ENCODE results near the gene C10orf71.

The C10orf71 gene

GRCh38 chr10:49296836-49297235 is 2.1 kb upstream of the C10orf71 start:
- DNase-seq: no peak

- no peak for DNase-seq
Observed at GRCh38 chr10:49297818-49298670, 926 bp upstream of the C10orf71 start.

GRCh38 chr10:49298671-49298982 is 343 bp upstream of the C10orf71 start:
- no peak for DNase-seq

GRCh38 chr10:49299816-49300139 is 808 bp downstream of the C10orf71 start:
- no peak for DNase-seq

GRCh38 chr10:49300140-49300974 is 1.4 kb downstream of the C10orf71 start:
- DNase-seq: no peak

- no peak for DNase-seq
Observed at GRCh38 chr10:49301302-49301701, 2.3 kb downstream of the C10orf71 start.

- no peak for DNase-seq
Observed at GRCh38 chr10:49302088-49302487, 3.1 kb downstream of the C10orf71 start.

- no peak for DNase-seq
Observed at GRCh38 chr10:49303711-49304110, 4.7 kb downstream of the C10orf71 start.

- DNase-seq: no peak
Observed at GRCh38 chr10:49304137-49304536, 5.2 kb downstream of the C10orf71 start.

GRCh38 chr10:49307921-49308320 is 9.0 kb downstream of the C10orf71 start:
- DNase-seq: no peak

- no peak for DNase-seq
Observed at GRCh38 chr10:49308881-49309280, 9.9 kb downstream of the C10orf71 start.

GRCh38 chr10:49309691-49310411 is 10.9 kb downstream of the C10orf71 start:
- DNase-seq: no peak

GRCh38 chr10:49310460-49310859 is 11.5 kb downstream of the C10orf71 start:
- no peak for DNase-seq

GRCh38 chr10:49310901-49311554 is 12.1 kb downstream of the C10orf71 start:
- no peak for DNase-seq

GRCh38 chr10:49311555-49312236 is 12.7 kb downstream of the C10orf71 start:
- DNase-seq: no peak

- DNase-seq: no peak
Observed at GRCh38 chr10:49312246-49312869, 13.4 kb downstream of the C10orf71 start.

GRCh38 chr10:49313501-49314070 is 14.6 kb downstream of the C10orf71 start:
- DNase-seq: no peak

GRCh38 chr10:49314806-49315205 is 15.8 kb downstream of the C10orf71 start:
- DNase-seq: no peak

GRCh38 chr10:49318028-49318427 is 19.1 kb downstream of the C10orf71 start:
- DNase-seq: no peak

GRCh38 chr10:49318755-49319154 is 19.8 kb downstream of the C10orf71 start:
- no peak for DNase-seq

GRCh38 chr10:49319206-49319605 is 20.2 kb downstream of the C10orf71 start:
- no peak for DNase-seq

- no peak for DNase-seq
Observed at GRCh38 chr10:49320191-49320590, 21.2 kb downstream of the C10orf71 start.
